ENCODE data around the gene SNX20.

The SNX20 gene

GRCh38 chr16:50624449-50624970, 56.6 kb downstream of the SNX20 start:
- no peak for DNase-seq
- TF ChIP-seq GATA1 (IDR thresholded peaks at IDR 0.05; ENCODE audit: low read depth, low read length) (no peak), POLR2A (IDR thresholded peaks at IDR 0.05; ENCODE audit: low read length) (no peak)

- DNase-seq: no peak
- TF ChIP-seq POLR2A (IDR thresholded peaks at IDR 0.05; ENCODE audit: low read length) (no peak), GATA1 (IDR thresholded peaks at IDR 0.05; ENCODE audit: low read depth, low read length) (no peak)
Measured at GRCh38 chr16:50622643-50623369, 58.3 kb downstream of the SNX20 start.

DNA sequence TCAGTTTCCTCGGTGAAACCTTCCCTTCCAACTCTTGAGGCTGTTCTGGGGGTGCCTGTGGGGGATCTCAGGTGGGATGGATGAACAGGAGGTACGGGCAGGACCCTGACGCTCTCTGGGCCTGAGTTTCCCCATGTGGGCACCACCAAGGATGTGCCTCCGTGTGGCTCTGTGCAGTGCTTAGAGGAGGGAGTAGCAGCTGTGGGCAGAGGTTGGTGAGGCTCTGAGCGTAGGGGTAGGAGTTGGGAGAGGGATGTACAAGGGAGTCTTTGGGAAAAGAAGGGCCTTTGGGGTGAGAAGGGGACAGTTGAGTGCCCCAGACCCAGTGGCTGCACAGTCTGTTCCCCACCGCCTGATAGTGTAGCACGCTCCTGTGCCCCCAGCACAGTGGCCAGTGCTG, 59.1 kb downstream of the SNX20 start:
- no peak for DNase-seq
- no peak for TF ChIP-seq GATA1 (IDR thresholded peaks at IDR 0.05; ENCODE audit: low read depth, low read length)
- no peak for TF ChIP-seq POLR2A (IDR thresholded peaks at IDR 0.05; ENCODE audit: low read length)

All from erythroblast (primary cell).